K562 (cell line): ENCODE results near the gene WDR90. TPM values are rescaled to one million over a fixed set of nuclear protein-coding genes. Genes with fewer than 3 reads are reported as not detected.

ENCODE experiments used
- BRCA1 ChIP-seq, 2 experiments: fragments of 450-650 bp in 1 of 2; sonication (generic) in 1 of 2; formaldehyde crosslinking in 1 of 2; IDR thresholded peaks; 2 replicates each; pipeline versions ENCODE4 v1.5.0 to v1.6.1; 2017 to 2020; ENCODE audit warnings: mild to moderate bottlenecking in 1 of 2, missing genetic modification reagents in 1 of 2
- CTCF ChIP-seq, 3 experiments: IDR thresholded peaks in 2 of 3; conservative IDR thresholded peaks in 1 of 3; 2 replicates each; pipeline ENCODE4 v1.5.1; 2011 to 2012; ENCODE audit warnings: low read length in 3 of 3, mild to moderate bottlenecking in 3 of 3, control low read depth in 2 of 3, improper control_type of control experiment in 1 of 3, inconsistent platforms in 1 of 3, low read depth in 1 of 3, mixed read lengths in 1 of 3, moderate library complexity in 1 of 3; ENCODE audit not compliant: insufficient read depth in 2 of 3
- HOXB6 ChIP-seq: fragments of 250-450 bp; sonication (Bioruptor Pico); IDR thresholded peaks from 2 replicates; pipeline ENCODE4 v1.5.1; 2022; ENCODE audit warnings: mild to moderate bottlenecking, borderline replicate concordance
- L3MBTL2 ChIP-seq: fragments of 450-650 bp; IDR thresholded peaks from 2 replicates; pipeline ENCODE4 v1.6.1; 2016; ENCODE audit warnings: mild to moderate bottlenecking, moderate library complexity
- MAFG ChIP-seq: fragments of 450-650 bp; conservative IDR thresholded peaks from 2 replicates; pipeline ENCODE4 v1.6.1; 2016; ENCODE audit warnings: missing genetic modification characterization, missing compliant biosample characterization
- MCM7 ChIP-seq, 2 experiments: fragments of 450-650 bp; IDR thresholded peaks; 2 replicates each; pipeline ENCODE4 v1.6.1; 2016 to 2018
- MEF2A ChIP-seq: IDR thresholded peaks from 2 replicates; pipeline ENCODE4 v1.6.1; 2011; ENCODE audit warnings: low read depth, mild to moderate bottlenecking, low read length, moderate library complexity; ENCODE audit not compliant: control insufficient read depth
- PHF20 ChIP-seq: fragments of 450-650 bp; IDR thresholded peaks from 2 replicates; pipeline ENCODE4 v1.6.1; 2018; ENCODE audit not compliant: partially characterized antibody
- PREB ChIP-seq: sonication (generic); formaldehyde crosslinking; IDR thresholded peaks from 2 replicates; pipeline ENCODE4 v1.8.1; 2023; ENCODE audit warnings: mild to moderate bottlenecking, missing genetic modification reagents
- RFX1 ChIP-seq: fragments of 450-650 bp; IDR thresholded peaks from 2 replicates; pipeline ENCODE4 v1.6.1; 2016; ENCODE audit warnings: mild to moderate bottlenecking, moderate library complexity
- SMAD4 ChIP-seq: fragments of 250-450 bp; sonication (Bioruptor Pico); conservative IDR thresholded peaks from 2 replicates; pipeline ENCODE4 v1.8.0; 2021; ENCODE audit warnings: inconsistent platforms, mild to moderate bottlenecking, moderate library complexity
- THAP12 ChIP-seq: fragments of 250-450 bp; sonication (Bioruptor Pico); IDR thresholded peaks from 2 replicates; pipeline ENCODE4 v1.9.0; 2021; ENCODE audit warnings: mild to moderate bottlenecking, inconsistent platforms
- ZC3H8 ChIP-seq: fragments of 450-650 bp; IDR thresholded peaks from 2 replicates; pipeline ENCODE4 v1.6.1; 2017
- ZNF354B ChIP-seq: fragments of 250-450 bp; sonication (Bioruptor Pico); IDR thresholded peaks from 2 replicates; pipeline ENCODE4 v1.4.0; 2020
- ZNF398 ChIP-seq: fragments of 250-450 bp; sonication (Bioruptor Pico); IDR thresholded peaks from 2 replicates; pipeline ENCODE4 v1.8.0; 2021; ENCODE audit warnings: moderate library complexity, mild to moderate bottlenecking, inconsistent platforms
- ZNF431 ChIP-seq: sonication (generic); formaldehyde crosslinking; IDR thresholded peaks from 2 replicates; pipeline ENCODE4 v1.8.0; 2022; ENCODE audit warnings: mild to moderate bottlenecking, missing genetic modification reagents
- polyA plus RNA-seq, 8 experiments: library from polyadenylated mRNA; depleted of rRNA in 4 of 8; stranded (reverse) in 5 of 8; unstranded in 3 of 8; fragments of >200 nt; fragmentation: Nextera tagmentation in 2 of 8; fragmentation: Illumina TruSeq in 1 of 8; extraction: Ambion mirVana in 2 of 8; extraction: Trizol in 1 of 8; gene quantifications; 2 replicates each; pipeline versions ENCODE4 v1.2.1 to v1.2.3, GENCODE V29; 2011 to 2014; ENCODE audit warnings: inconsistent platforms in 1 of 8, missing spikeins in 1 of 8
- total RNA-seq, 7 experiments: library from RNA; depleted of rRNA in 6 of 7; stranded (reverse); fragments of >200 nt in 6 of 7; fragmentation: Illumina TruSeq in 2 of 7; extraction: Trizol in 2 of 7; gene quantifications; 2 replicates each; pipeline versions ENCODE4 v1.2.1 to v1.2.3, GENCODE V29; 2011 to 2021; ENCODE audit warnings: low replicate concordance in 1 of 7

Gene WDR90
- total and polyA plus RNA-seq, 9 of the 15 experiments (the other 6 are each of a cell fraction or from before 2014, with no cell fraction given) = 0.44 to 12.6 (median 3.3) TPM

GRCh38 chr16:684071-684794, 35.1 kb downstream of the WDR90 start, which contains the start of gene JMJD8 (continued):
- no peak for TF ChIP-seq ZNF354B
- no peak for TF ChIP-seq BRCA1 (IDR thresholded peaks at IDR 0.05)
- no peak for TF ChIP-seq BRCA1 (CRISPR knock-in tag; IDR thresholded peaks at IDR 0.05)
- no peak for TF ChIP-seq ZNF398 (CRISPR knock-in tag)
- 0 out of 6 replicates have a peak, but pooled peaks of 1 of the 3 experiments have one; percentile 1 for TF ChIP-seq CTCF (IDR thresholded peaks at IDR 0.05 in 2 of 3, conservative IDR thresholded peaks at IDR 0.05 in 1 of 3; ENCODE audit: insufficient read depth in 2 of 3, low read depth in 1 of 3, low read length in 3 of 3)
- TF ChIP-seq SMAD4 (CRISPR knock-in tag) = no peak
- TF ChIP-seq MAFG (tag) = no peak
- TF ChIP-seq MCM7 (IDR thresholded peaks at IDR 0.05) = no peak
- no peak; the same call in 1 of the 2 replicates for TF ChIP-seq THAP12 (CRISPR knock-in tag)
- peak; percentile 97 for TF ChIP-seq L3MBTL2
- no peak for TF ChIP-seq ZC3H8
- TF ChIP-seq RFX1 = peak; percentile 99
- no peak for TF ChIP-seq PREB (CRISPR knock-in tag)
- TF ChIP-seq HOXB6 = no peak
- TF ChIP-seq PHF20 = peak; percentile 65
- TF ChIP-seq MEF2A = no peak
- TF ChIP-seq ZNF431 (CRISPR knock-in tag) = no peak
